CD14-positive monocyte (primary cell): ENCODE results near the gene RHPN2. TPM values are rescaled to one million over a fixed set of nuclear protein-coding genes. Genes with fewer than 3 reads are reported as not detected.

Source experiments
- DNase-seq, 3 donors: peaks; one replicate each; pipeline ENCODE4 v3.0.0-alpha.2; 2011 to 2022
- H2AFZ ChIP-seq: 2 replicates; pipeline ENCODE4 v1.6.0; 2012; ENCODE audit warnings: mild to moderate bottlenecking, low read depth, low read length, inconsistent platforms; ENCODE audit not compliant: insufficient read depth, poor library complexity, severe bottlenecking
- H3K27ac ChIP-seq, 2 donors: 1 replicate in 1 of 2; 2 replicates in 1 of 2; pipeline ENCODE4 v1.5.1; 2012 to 2013; ENCODE audit warnings: low read length in 2 of 2, control low read depth in 1 of 2, inconsistent platforms in 1 of 2, low read depth in 1 of 2, mild to moderate bottlenecking in 1 of 2
- H3K27me3 ChIP-seq, 2 donors: one replicate each; pipeline versions ENCODE4 v1.6.0 to v1.6.1; 2011 to 2013; ENCODE audit warnings: low read length in 2 of 2; ENCODE audit not compliant: control insufficient read depth in 2 of 2, insufficient read depth in 2 of 2
- H3K36me3 ChIP-seq, 2 donors: replicated peaks in 1 of 2; 1 replicate in 1 of 2; 2 replicates in 1 of 2; pipeline versions ENCODE4 v1.5.1 to v1.6.1; 2012 to 2013; ENCODE audit warnings: low read length in 2 of 2, control low read depth in 1 of 2, inconsistent platforms in 1 of 2, mild to moderate bottlenecking in 1 of 2; ENCODE audit not compliant: insufficient read depth in 2 of 2, control insufficient read depth in 1 of 2
- H3K4me1 ChIP-seq, 2 donors: 1 replicate in 1 of 2; 2 replicates in 1 of 2; pipeline versions ENCODE4 v1.5.1 to v1.6.1; 2012 to 2013; ENCODE audit warnings: low read length in 2 of 2, control low read depth in 1 of 2, inconsistent platforms in 1 of 2, mild to moderate bottlenecking in 1 of 2, moderate library complexity in 1 of 2; ENCODE audit not compliant: insufficient read depth in 2 of 2, control insufficient read depth in 1 of 2
- H3K4me2 ChIP-seq: replicated peaks from 2 replicates; pipeline ENCODE3; 2012; ENCODE audit warnings: low read length, moderate library complexity, mild to moderate bottlenecking; ENCODE audit not compliant: poor library complexity, severe bottlenecking; ENCODE audit errors: extremely low read depth
- H3K4me3 ChIP-seq, 3 experiments: fragments of 200-600 bp in 1 of 3; sonication (generic) in 1 of 3; replicated peaks in 1 of 3; 1 replicate in 2 of 3; 2 replicates in 1 of 3; pipeline ENCODE4 v1.5.1; 2011 to 2013; ENCODE audit warnings: low read length in 3 of 3, mild to moderate bottlenecking in 3 of 3, control low read depth in 2 of 3, low read depth in 2 of 3, inconsistent platforms in 1 of 3, moderate library complexity in 1 of 3
- H3K79me2 ChIP-seq: 2 replicates; pipeline ENCODE4 v1.6.0; 2012; ENCODE audit warnings: mild to moderate bottlenecking, control low read depth, inconsistent platforms, low read length, moderate library complexity; ENCODE audit not compliant: insufficient read depth
- H3K9ac ChIP-seq: 2 replicates; pipeline ENCODE4 v1.6.0; 2017; ENCODE audit warnings: low read length, mild to moderate bottlenecking; ENCODE audit not compliant: insufficient read depth, poor library complexity, severe bottlenecking
- H3K9me3 ChIP-seq, 2 donors: replicated peaks in 1 of 2; 1 replicate in 1 of 2; 2 replicates in 1 of 2; pipeline versions ENCODE4 v1.5.1 to v1.6.1; 2012 to 2013; ENCODE audit warnings: low read length in 2 of 2, control low read depth in 1 of 2; ENCODE audit not compliant: control insufficient read depth in 1 of 2, insufficient read depth in 1 of 2
- H4K20me1 ChIP-seq: 2 replicates; pipeline ENCODE4 v1.6.0; 2012; ENCODE audit warnings: mild to moderate bottlenecking, low read length, control low read depth, moderate library complexity; ENCODE audit not compliant: insufficient read depth
- H3K27ac Mint-ChIP-seq, 7 donors: one replicate each; pipeline ENCODE4 v1.8.0; 2020; ENCODE audit warnings: mild to moderate bottlenecking in 7 of 7, mixed read lengths in 7 of 7, moderate library complexity in 6 of 7, inconsistent platforms in 2 of 7
- H3K27me3 Mint-ChIP-seq, 3 donors: one replicate each; pipeline ENCODE4 v1.8.0; 2021 to 2022; ENCODE audit warnings: low read depth in 3 of 3, mild to moderate bottlenecking in 3 of 3, mixed read lengths in 3 of 3, moderate library complexity in 3 of 3, inconsistent platforms in 1 of 3
- H3K36me3 Mint-ChIP-seq, 2 donors: one replicate each; pipeline ENCODE4 v1.8.0; 2020; ENCODE audit warnings: mixed read lengths in 2 of 2, inconsistent platforms in 1 of 2, mild to moderate bottlenecking in 1 of 2
- H3K4me1 Mint-ChIP-seq: one replicate; pipeline ENCODE4 v1.8.0; 2020; ENCODE audit warnings: mild to moderate bottlenecking, mixed read lengths
- H3K4me3 Mint-ChIP-seq, 2 donors: one replicate each; pipeline ENCODE4 v1.8.0; 2020; ENCODE audit warnings: mild to moderate bottlenecking in 2 of 2, mixed read lengths in 2 of 2, moderate library complexity in 1 of 2
- H3K9me3 Mint-ChIP-seq, 7 donors: one replicate each; pipeline ENCODE4 v1.8.0; 2020 to 2022; ENCODE audit warnings: mixed read lengths in 7 of 7, mild to moderate bottlenecking in 6 of 7, moderate library complexity in 6 of 7, inconsistent platforms in 2 of 7
- WGBS: methylation state at CpG from one replicate; pipeline ENCODE4 v1.1.5; 2013; ENCODE audit warnings: missing lambda C conversion rate; ENCODE audit not compliant: insufficient coverage; 5-methylcytosine and 5-hydroxymethylcytosine counted together
- intact Hi-C, 2 donors: fragments of 100-400 bp; cut with micrococcal nuclease; formaldehyde crosslinking; loops; one replicate each; pipeline versions ENCODE4 v1.15.0 to v1.15.1; 2023
- polyA plus RNA-seq, 3 donors: library from polyadenylated mRNA; depleted of rRNA in 1 of 3; unstranded in 2 of 3; stranded (reverse) in 1 of 3; fragments of 300-500 nt in 2 of 3; fragments of >200 nt in 1 of 3; fragmentation: Illumina TruSeq in 2 of 3; gene quantifications; 1 replicate in 2 of 3; 2 replicates in 1 of 3; pipeline ENCODE4 v1.2.3, GENCODE V29; 2012 to 2021
- TF ChIP-seq, protein P1 (sequence below): fragments of 200-600 bp; IDR thresholded peaks from one replicate; pipeline ENCODE4 v1.8.0; 2022; ENCODE audit warnings: antibody characterized with exemption, mild to moderate bottlenecking

The RHPN2 gene
- polyA plus RNA-seq, 3 donors, result 0.16 to 0.93 (median 0.51) TPM

DNA sequence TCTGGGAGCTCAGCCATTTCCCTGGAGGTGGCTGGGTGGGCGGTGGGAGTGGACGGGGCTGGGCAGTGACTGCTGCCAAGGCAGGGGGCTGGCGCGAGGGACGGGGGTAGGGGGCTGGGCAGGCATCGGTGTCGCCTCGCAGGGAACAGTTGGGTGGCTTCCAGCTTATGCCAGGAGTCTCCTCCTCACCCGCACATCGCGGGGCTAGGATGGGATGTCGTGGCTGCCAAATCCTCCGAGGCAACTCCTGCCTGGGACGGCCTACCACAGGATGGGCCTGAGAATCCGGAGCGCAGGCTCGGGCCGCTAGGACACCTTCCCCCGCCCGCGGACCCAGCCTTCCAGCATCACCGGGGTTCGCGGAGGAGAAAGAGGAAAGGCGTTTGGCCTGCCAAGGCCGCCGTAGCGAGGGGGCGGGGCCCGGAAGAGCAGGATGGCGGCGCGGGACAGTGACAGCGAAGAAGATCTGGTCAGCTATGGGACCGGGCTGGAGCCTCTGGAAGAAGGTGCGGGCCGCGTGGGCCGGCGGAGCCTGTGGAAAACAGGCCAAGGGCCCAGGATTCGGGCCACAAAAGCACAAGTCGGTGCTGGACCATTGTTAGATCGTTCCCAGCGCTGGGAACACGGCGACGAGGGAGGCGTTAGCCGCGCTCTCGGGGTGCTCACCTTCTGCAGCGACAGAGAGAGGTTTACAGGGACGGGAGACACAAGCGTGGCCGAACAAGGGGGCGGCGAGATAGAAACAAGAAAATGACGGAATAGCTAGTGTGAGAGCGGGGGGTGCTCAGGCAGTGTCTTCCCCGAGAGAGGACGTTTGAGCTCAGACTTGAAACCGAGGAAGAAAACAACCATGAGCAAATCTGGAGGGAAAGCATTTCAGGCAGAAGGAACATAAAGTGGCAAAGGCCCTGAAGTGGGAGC lies 16.3 kb upstream of the RHPN2 start, which contains the start of gene GPATCH1:
Gene GPATCH1, plus strand, starts transcription at position 421 of the 921 bp plus-strand sequence. Its CDS starts 13 bp downstream, at position 434.
- Histone ChIP-seq H3K27ac (peak within 1 kb of the TSS in 1 of 2 donors; percentile 80), H3K9me3 (no peaks in the 10 kb centered on the region), H3K79me2 (peaks cover 17% of the 10 kb centered on the region), H2AFZ (peak within 1 kb of the TSS; percentile 95), H3K4me3 (peak within 1 kb of the TSS; percentile 88 to 97 (median 89)), H4K20me1 (no peaks in the 10 kb centered on the region), H3K27me3 (no peaks in the 10 kb centered on the region), H3K4me2 (peak within 1 kb of the TSS; percentile 99), H3K4me1 (peaks cover 14 to 26% of the 10 kb centered on the region in 2 donors), H3K36me3 (peaks cover 0 to 9% of the 10 kb centered on the region in 2 donors), H3K9ac (peak within 1 kb of the TSS; percentile 78)
- intact Hi-C loops, result loop anchor here (2.0 to 10.0 kb wide), 2 partner anchors 96 to 106 kb away; partner anchors contain the start of genes CEP89 (in 1 of the 2) and FAAP24 (in 1 of the 2)
- Mint-ChIP-seq H3K4me1 (peaks cover 23% of the 10 kb centered on the region), H3K27me3 (peaks cover 11 to 16% (median 11%) of the 10 kb centered on the region in 3 donors), H3K36me3 (peaks cover 0 to 4% of the 10 kb centered on the region in 2 donors), H3K9me3 (peaks cover 0 to 2% (median 0%) of the 10 kb centered on the region in 7 donors), H3K4me3 (peak within 1 kb of the TSS; percentile 93 to 94), H3K27ac (peak within 1 kb of the TSS; percentile 87 to 95 (median 94))
- WGBS, result under 1% methylated on average over 62 of the region's 62 CpGs
- TF ChIP-seq, protein P1, sequence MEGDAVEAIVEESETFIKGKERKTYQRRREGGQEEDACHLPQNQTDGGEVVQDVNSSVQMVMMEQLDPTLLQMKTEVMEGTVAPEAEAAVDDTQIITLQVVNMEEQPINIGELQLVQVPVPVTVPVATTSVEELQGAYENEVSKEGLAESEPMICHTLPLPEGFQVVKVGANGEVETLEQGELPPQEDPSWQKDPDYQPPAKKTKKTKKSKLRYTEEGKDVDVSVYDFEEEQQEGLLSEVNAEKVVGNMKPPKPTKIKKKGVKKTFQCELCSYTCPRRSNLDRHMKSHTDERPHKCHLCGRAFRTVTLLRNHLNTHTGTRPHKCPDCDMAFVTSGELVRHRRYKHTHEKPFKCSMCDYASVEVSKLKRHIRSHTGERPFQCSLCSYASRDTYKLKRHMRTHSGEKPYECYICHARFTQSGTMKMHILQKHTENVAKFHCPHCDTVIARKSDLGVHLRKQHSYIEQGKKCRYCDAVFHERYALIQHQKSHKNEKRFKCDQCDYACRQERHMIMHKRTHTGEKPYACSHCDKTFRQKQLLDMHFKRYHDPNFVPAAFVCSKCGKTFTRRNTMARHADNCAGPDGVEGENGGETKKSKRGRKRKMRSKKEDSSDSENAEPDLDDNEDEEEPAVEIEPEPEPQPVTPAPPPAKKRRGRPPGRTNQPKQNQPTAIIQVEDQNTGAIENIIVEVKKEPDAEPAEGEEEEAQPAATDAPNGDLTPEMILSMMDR, result no peak
- peak; percentile 66 to 81 (median 70) for DNase-seq

DNA sequence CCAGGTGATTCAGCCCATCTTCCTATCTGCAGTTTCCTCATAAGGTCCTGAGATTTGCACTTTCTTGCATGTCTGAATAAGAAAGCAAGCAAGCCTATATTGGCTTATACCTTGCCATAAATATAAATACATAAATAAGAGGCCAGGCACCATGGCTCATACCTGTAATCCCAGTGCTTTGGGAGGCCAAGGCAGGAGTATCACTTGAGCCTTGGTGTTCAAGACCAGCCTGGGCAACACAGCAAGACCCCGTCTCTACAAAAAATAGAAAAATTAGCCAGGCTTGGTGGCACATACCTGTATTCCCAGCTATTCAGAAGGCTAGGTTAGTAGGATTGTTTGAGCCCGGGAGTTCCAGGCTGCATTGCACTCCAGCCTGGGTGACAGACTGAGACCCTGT lies 10.8 kb upstream of the RHPN2 start:
- Histone ChIP-seq H3K4me3 (no peak overlapping the region), H3K27me3 (no peaks in the 10 kb centered on the region), H3K4me1 (peaks cover 4 to 7% of the 10 kb centered on the region in 2 donors), H3K4me2 (no peak overlapping the region), H3K27ac (no peak overlapping the region), H2AFZ (no peak overlapping the region), H3K9me3 (no peaks in the 10 kb centered on the region), H3K36me3 (no peaks in the 10 kb centered on the region), H4K20me1 (no peaks in the 10 kb centered on the region), H3K9ac (no peak overlapping the region), H3K79me2 (no peaks in the 10 kb centered on the region)
- WGBS, result no CpG with 5 or more reads among the region's 2 CpGs
- DNase-seq, result no peak
- Mint-ChIP-seq H3K36me3 (no peaks in the 10 kb centered on the region), H3K27ac (no peak overlapping the region), H3K9me3 (peaks cover 0 to 2% (median 0%) of the 10 kb centered on the region in 7 donors), H3K27me3 (peaks cover 15 to 28% (median 18%) of the 10 kb centered on the region in 3 donors), H3K4me3 (no peak overlapping the region), H3K4me1 (peaks cover 7% of the 10 kb centered on the region)
- TF ChIP-seq, protein P1, result no peak
- intact Hi-C loops, result loop anchor here in 1 of 2 donors (5.0 kb wide), 1 partner anchor 103 kb away; the partner anchor contains the start of genes CEP89 and FAAP24
